COLO668 (cell line): ENCODE results near the gene ZNF521.

Experiments used
- DNase-seq: peaks from one replicate; lab custom pipeline; 2025; ENCODE audit not compliant: unreplicated experiment; lab: John Stamatoyannopoulos, UW

ZNF521 gene

GRCh38 chr18:25080211-25080610 lies 271.8 kb downstream of the ZNF521 start:
- DNase-seq: no peak

GRCh38 chr18:25077944-25078723 lies 273.8 kb downstream of the ZNF521 start:
- no peak for DNase-seq

- DNase-seq: no peak
These were observed 274.7 kb downstream of the ZNF521 start for GRCh38 chr18:25077038-25077943.

GRCh38 chr18:25075783-25076182 lies 276.2 kb downstream of the ZNF521 start:
- DNase-seq: no peak

GRCh38 chr18:25075331-25075730 lies 276.6 kb downstream of the ZNF521 start:
- no peak for DNase-seq

GRCh38 chr18:25074925-25075324 lies 277.0 kb downstream of the ZNF521 start:
- no peak for DNase-seq

GRCh38 chr18:25072205-25072604 lies 279.8 kb downstream of the ZNF521 start:
- DNase-seq: no peak

- DNase-seq: no peak
These were observed 284.5 kb downstream of the ZNF521 start for GRCh38 chr18:25067275-25068025.

- DNase-seq: no peak
These were observed 285.4 kb downstream of the ZNF521 start for GRCh38 chr18:25066516-25066915.

- DNase-seq: no peak
These were observed 289.2 kb downstream of the ZNF521 start for GRCh38 chr18:25062720-25063119.

GRCh38 chr18:25061395-25061794 lies 290.6 kb downstream of the ZNF521 start:
- DNase-seq: no peak

- no peak for DNase-seq
These were observed 293.4 kb downstream of the ZNF521 start for GRCh38 chr18:25058521-25058920.

GRCh38 chr18:25057491-25058050 lies 294.4 kb downstream of the ZNF521 start:
- DNase-seq: no peak

- DNase-seq: no peak
These were observed 295.5 kb downstream of the ZNF521 start for GRCh38 chr18:25056429-25056828.

GRCh38 chr18:25055076-25055475 lies 296.9 kb downstream of the ZNF521 start:
- no peak for DNase-seq

GRCh38 chr18:25053466-25053865 lies 298.5 kb downstream of the ZNF521 start:
- DNase-seq: no peak

- DNase-seq: no peak
These were observed 299.4 kb downstream of the ZNF521 start for GRCh38 chr18:25052511-25052921.

GRCh38 chr18:25050605-25051004 lies 301.4 kb downstream of the ZNF521 start:
- DNase-seq: no peak

GRCh38 chr18:25047983-25048382 lies 304.0 kb downstream of the ZNF521 start:
- DNase-seq: no peak

- DNase-seq: no peak
These were observed 304.5 kb downstream of the ZNF521 start for GRCh38 chr18:25047421-25047820.

GRCh38 chr18:25044694-25045093 lies 307.3 kb downstream of the ZNF521 start:
- DNase-seq: no peak
